Upper lobe of left lung (tissue), 4 donors: ENCODE results near the gene BCL2.

ENCODE experiments used
- CTCF ChIP-seq, 6 experiments: fragments of 450-650 bp in 4 of 6; fragments of 200-600 bp in 2 of 6; sonication (generic) in 2 of 6; IDR thresholded peaks; one replicate each; pipeline ENCODE4 v1.5.1; 2016 to 2019; ENCODE audit warnings: antibody characterized with exemption in 6 of 6
- EP300 ChIP-seq, 4 donors: sonication (generic); formaldehyde crosslinking; IDR thresholded peaks; one replicate each; pipeline ENCODE4 v1.5.1; 2017; ENCODE audit warnings: antibody characterized with exemption in 4 of 4, control low read depth in 2 of 4

- TF ChIP-seq CTCF (IDR thresholded peaks at IDR 0.05) (no peak), EP300 (IDR thresholded peaks at IDR 0.05) (no peak)
Observed at GRCh38 chr18:63302636-63303405, 16.7 kb downstream of the BCL2 start.
